ENCODE data around the gene DNER.
A peak's percentile ranks its signal among the peaks of the same experiment; 100 is the strongest.

DNER gene

DNA sequence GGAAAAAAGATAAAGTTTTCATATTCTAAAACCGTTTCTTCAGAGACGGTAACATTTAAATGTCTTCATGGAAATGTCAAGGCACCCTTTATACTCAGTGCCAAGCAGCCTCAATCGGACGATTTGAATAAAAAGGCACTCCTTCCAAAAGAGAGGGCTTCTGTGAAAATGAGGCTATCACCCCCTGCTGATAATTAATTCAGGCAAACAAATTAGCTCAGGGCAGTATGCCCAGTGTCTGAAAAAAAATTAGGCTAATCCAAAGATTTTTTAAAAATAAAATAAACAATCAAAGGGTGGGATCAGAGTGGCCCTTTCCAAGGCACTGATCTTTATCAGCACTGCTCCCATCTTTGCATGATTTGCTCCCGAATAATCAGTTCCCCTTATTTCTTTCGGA lies 292.3 kb downstream of the DNER start:
- Histone ChIP-seq H3K9me3 (no peaks in the 10 kb centered on the region), H3K4me1 (ENCODE audit: control insufficient read depth in 1 of 2, insufficient read depth in 1 of 2, low read depth in 1 of 2, low read length in 1 of 2) (peaks cover 0 to under 1% of the 10 kb centered on the region in 2 experiments), H3K27me3 (no peaks in the 10 kb centered on the region), H3K36me3 (no peaks in the 10 kb centered on the region), H3K4me3 (ENCODE audit: low read depth in 1 of 2, low read length in 1 of 2) (no peak overlapping the region), H3K27ac (no peak overlapping the region)
- TF ChIP-seq, protein P1, sequence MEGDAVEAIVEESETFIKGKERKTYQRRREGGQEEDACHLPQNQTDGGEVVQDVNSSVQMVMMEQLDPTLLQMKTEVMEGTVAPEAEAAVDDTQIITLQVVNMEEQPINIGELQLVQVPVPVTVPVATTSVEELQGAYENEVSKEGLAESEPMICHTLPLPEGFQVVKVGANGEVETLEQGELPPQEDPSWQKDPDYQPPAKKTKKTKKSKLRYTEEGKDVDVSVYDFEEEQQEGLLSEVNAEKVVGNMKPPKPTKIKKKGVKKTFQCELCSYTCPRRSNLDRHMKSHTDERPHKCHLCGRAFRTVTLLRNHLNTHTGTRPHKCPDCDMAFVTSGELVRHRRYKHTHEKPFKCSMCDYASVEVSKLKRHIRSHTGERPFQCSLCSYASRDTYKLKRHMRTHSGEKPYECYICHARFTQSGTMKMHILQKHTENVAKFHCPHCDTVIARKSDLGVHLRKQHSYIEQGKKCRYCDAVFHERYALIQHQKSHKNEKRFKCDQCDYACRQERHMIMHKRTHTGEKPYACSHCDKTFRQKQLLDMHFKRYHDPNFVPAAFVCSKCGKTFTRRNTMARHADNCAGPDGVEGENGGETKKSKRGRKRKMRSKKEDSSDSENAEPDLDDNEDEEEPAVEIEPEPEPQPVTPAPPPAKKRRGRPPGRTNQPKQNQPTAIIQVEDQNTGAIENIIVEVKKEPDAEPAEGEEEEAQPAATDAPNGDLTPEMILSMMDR (IDR thresholded peaks at IDR 0.05), result no peak

DNA sequence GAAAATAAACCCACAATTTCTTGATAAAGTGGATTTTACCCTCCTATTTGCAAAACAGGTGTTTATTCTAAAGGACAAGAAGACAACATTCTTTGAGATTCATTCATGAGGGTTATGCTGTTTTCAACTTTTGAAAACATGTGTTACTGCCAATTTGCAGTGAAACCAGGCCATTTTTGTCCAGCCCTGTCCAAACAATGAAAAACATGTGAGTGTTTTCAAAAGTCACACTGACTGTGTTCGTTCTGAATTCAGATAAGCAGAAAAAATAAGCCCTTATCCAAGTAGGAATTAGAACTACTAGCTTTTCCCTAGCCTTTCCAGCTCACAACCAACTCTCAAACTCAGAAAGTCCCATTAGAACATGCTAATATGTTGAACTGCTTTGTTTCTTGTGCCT lies 295.2 kb downstream of the DNER start:
- TF ChIP-seq, protein P1 (IDR thresholded peaks at IDR 0.05), result no peak
- Histone ChIP-seq H3K9me3 (no peaks in the 10 kb centered on the region), H3K27ac (no peak overlapping the region), H3K4me1 (ENCODE audit: control insufficient read depth in 1 of 2, insufficient read depth in 1 of 2, low read depth in 1 of 2, low read length in 1 of 2) (peaks cover 7 to 21% of the 10 kb centered on the region in 2 experiments), H3K36me3 (no peaks in the 10 kb centered on the region), H3K4me3 (ENCODE audit: low read depth in 1 of 2, low read length in 1 of 2) (no peak overlapping the region), H3K27me3 (no peaks in the 10 kb centered on the region)

DNA sequence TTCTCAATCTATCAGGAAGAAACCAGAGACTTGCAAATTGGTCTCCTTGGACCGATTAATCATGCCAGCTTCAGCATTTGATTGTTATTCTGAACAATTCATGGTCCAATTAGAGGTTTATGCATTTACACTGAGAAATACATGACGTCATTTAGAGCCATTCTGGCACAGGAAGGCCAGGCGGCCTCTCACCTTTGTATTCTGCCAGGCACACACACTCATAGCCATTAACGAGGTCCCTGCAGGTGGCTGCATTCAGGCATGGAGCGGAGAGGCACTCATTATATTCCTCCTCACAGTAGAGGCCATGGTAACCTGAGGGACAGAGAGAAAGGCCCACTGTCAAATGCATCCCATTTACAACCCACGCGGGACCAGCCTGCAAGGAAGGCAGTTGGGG lies 296.4 kb downstream of the DNER start:
- no peaks in the 10 kb centered on the region for H3K27me3 ChIP-seq
- H3K4me1 ChIP-seq (ENCODE audit: control insufficient read depth in 1 of 2, insufficient read depth in 1 of 2, low read depth in 1 of 2, low read length in 1 of 2), result peaks cover 7 to 21% of the 10 kb centered on the region in 2 experiments
- no peak overlapping the region for H3K4me3 ChIP-seq (ENCODE audit: low read depth in 1 of 2, low read length in 1 of 2)
- no peaks in the 10 kb centered on the region for H3K36me3 ChIP-seq
- no peaks in the 10 kb centered on the region for H3K9me3 ChIP-seq
- TF ChIP-seq, protein P1 (IDR thresholded peaks at IDR 0.05), result no peak
- H3K27ac ChIP-seq, result no peak overlapping the region

DNA sequence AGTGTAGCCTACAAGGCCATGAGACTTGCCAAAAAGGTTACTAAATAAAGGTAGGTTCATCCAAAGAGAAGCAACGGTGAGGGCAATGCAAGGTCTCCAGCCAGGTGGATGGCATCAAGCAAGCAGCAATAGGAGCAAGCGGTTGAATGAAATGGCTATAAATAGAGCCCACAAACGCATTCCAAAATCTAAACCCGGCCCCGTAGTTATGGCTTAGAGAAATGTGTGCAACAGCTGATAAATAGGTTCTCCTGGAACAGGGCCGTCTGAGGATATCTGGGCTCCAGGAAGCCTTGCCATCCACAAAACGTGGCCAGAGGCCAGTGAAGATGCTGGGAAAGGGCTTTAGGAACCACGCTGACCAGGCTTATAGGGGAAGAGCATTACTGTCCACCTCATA lies 297.2 kb downstream of the DNER start:
- TF ChIP-seq, protein P1 (IDR thresholded peaks at IDR 0.05), result no peak
- H3K27me3 ChIP-seq, result no peaks in the 10 kb centered on the region
- no peaks in the 10 kb centered on the region for H3K9me3 ChIP-seq
- no peaks in the 10 kb centered on the region for H3K36me3 ChIP-seq
- no peak overlapping the region for H3K27ac ChIP-seq
- peaks cover 7 to 21% of the 10 kb centered on the region in 2 experiments for H3K4me1 ChIP-seq (ENCODE audit: control insufficient read depth in 1 of 2, insufficient read depth in 1 of 2, low read depth in 1 of 2, low read length in 1 of 2)
- H3K4me3 ChIP-seq (ENCODE audit: low read depth in 1 of 2, low read length in 1 of 2), result no peak overlapping the region

DNA sequence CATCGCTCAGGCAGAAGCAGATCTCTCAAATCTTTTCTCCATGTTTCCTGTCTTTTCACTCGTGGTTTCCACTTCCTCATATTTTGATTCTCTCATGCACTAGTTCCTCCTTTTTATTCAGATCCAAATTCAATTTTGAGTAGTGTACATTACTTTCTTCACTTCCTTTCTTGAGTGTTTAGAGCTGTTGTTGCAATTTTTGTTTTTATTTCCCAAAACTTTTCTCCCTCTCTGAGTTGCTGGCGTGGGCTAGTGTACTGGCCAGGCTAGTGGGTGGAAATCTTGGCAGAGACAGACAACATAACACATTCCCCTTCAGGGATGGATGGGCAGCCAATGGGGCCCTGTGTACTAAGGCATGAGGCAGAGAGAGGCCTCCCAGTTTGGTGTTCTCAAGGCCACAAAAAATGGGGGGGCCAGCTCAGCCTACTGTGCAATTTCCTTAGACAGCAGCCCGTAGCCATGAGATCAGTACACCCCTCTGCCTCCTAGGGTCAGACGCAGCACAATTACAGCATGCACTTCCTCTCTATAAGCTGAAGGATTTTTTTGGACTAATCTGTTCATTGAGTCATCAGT lies 298.1 kb downstream of the DNER start:
- TF ChIP-seq, protein P1 (IDR thresholded peaks at IDR 0.05), result no peak
- no peaks in the 10 kb centered on the region for H3K27me3 ChIP-seq
- H3K9me3 ChIP-seq, result no peaks in the 10 kb centered on the region
- no peak overlapping the region for H3K4me3 ChIP-seq (ENCODE audit: low read depth in 1 of 2, low read length in 1 of 2)
- no peaks in the 10 kb centered on the region for H3K36me3 ChIP-seq
- H3K27ac ChIP-seq, result peak overlapping the region; percentile 35
- peaks cover 7 to 21% of the 10 kb centered on the region in 2 experiments for H3K4me1 ChIP-seq (ENCODE audit: control insufficient read depth in 1 of 2, insufficient read depth in 1 of 2, low read depth in 1 of 2, low read length in 1 of 2)

All from neutrophil (primary cell).